HG02884 (cell line): Measurements from ENCODE around the gene FADS2.

Source experiments
- ATAC-seq: cut with Tn5 transposase; IDR thresholded peaks from one replicate; pipeline ENCODE4 v1.9.1; 2021; ENCODE audit warnings: mild to moderate bottlenecking, moderate library complexity; ENCODE audit not compliant: unreplicated experiment

FADS2 gene

GRCh38 chr11:61795876-61796526, 32.1 kb upstream of the FADS2 start:
- no peak for ATAC-seq

DNA sequence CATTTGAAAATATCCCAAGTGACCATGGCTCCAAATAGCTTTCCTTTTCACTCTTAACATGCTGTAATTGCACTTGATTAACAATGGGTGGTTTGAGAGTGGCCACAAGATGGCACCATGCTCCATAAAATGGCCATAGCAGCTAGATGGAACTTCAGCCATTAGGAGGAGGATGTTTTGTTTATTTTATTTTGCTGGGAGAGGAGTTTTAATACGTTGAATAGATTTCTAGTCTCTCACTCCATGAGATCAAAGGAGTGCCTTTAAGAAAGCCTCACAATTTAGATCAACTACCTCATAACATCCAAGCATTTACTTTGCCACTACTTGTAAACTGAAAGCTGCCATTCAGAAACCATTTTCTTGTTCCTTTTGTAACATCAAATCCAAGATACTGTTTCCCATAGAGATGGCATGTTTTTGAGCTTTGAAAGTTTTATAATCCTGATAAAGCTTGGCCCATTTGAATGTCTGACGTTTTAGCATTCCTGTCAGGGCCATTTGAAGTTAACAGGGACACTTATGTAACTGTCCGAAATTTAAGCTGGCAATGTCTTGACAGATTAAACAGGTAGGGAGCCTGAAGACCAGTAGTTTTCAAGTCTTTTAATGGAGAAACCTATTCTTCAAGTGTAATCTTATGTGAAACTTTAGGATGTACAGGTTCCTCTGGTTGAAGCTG, 30.7 kb upstream of the FADS2 start:
- no peak for ATAC-seq

DNA sequence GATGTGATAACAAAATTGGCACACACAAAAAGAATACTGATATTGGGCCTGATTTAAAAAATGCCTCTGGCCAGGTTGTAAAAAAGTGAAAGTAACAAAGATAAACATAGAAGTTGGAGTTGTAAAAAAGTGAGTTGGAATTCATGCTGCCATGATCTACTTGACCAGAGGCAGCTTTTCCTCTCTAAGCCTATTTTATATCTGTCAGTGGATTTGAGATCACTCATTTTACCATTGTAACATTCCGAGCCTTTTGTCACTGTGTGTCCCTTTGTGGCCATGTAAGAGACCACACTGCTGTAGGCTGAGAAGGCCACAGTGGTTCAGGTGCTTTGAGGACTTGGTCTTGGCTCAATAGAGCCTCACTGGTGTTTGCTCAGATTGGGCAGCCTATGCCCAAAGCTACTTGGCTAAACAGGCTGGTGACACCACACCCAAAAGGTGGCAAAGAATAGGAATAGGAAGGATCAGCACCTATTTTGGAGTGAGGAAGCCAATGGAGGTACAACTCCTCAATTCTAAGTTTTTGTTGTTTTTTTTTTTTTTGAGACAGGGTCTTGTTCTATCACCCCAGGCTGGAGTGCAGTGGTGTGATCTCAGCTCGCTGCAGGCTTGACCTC, 28.3 kb upstream of the FADS2 start:
- ATAC-seq: no peak

GRCh38 chr11:61800331-61801281, 27.5 kb upstream of the FADS2 start:
- ATAC-seq: no peak

DNA sequence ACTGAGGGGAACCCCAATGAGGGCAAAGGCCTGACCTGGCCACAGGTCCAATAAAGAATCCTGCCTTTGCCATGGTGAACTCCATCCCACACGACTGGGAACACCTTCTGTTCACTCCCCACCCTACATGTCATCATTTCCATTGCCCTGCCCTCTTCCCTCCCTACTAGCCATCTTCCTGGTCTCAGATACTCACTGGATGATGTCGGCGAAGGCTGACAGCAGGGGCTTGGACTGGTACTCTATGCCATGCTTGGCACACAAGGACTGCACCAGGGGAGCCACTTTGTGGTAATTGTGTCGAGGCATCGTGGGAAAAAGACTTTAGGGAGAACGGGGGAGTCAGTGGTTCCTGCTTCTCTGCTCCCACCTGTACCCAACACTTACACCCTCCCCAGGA, 25.5 kb upstream of the FADS2 start:
- no peak for ATAC-seq

DNA sequence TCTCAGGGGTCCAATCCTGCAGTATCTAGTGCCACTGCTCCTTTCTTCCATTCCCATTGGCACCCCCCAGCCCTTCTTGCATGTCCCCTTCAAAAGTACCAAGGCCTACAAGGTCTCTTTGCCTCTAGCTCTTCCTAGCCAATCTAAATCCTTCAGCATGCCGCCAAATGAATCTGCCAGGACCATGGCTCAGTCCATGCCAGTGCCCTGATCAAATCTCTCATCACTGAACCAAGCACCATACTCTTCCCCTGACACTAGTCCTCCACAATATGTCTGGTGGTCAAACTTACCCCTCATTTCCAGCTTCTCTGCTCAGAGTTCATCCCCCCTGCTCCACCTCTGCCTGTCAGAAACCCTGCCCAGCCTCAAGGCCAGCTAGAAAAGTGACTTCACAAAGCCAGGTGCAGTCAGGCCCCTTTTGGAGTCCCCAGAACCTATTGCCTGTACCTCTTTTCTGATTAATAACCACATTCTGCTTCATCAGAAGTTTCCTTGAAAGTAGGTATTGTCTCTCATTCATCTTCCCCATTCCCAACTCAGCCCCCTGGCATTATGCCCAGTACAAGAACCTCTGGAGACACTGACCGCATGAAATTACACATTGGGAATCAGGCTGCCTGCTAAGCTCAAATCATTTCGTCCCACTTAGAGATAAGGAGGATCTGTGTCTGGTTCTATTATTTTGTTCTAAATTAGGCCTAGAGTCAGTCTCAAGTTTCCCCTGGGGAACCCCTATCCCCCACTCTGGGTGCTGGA, 24.0 kb upstream of the FADS2 start:
- no peak for ATAC-seq

- ATAC-seq: no peak
Observed at GRCh38 chr11:61805146-61805545, 23.0 kb upstream of the FADS2 start.

GRCh38 chr11:61806785-61807184, 21.3 kb upstream of the FADS2 start:
- ATAC-seq: no peak

DNA sequence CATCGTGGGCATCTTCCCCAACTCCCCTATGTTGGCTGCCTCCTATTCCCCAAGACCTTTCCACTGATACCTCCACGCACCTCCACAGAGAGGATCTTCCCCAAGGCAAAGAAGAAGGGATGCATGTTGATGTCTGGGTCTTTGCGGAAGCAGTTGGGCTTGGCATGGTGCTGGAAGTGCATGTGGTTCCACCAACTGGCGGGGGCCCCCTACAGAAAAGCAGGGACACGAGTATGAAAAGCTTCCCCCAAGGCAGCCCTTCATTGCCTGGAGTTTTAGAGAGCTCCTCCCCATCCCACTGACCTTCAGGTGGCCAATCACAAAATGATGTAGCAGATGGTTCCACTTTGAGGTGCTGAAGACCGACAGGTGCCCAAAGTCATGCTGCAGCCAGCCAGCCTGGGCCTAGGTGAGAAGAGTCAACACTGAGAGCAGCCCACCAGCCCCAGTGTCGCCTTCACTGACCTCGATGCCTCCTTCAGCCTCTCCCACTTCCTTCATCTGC, 17.4 kb upstream of the FADS2 start:
- ATAC-seq: no peak

GRCh38 chr11:61811831-61812230, 16.3 kb upstream of the FADS2 start:
- ATAC-seq: no peak

DNA sequence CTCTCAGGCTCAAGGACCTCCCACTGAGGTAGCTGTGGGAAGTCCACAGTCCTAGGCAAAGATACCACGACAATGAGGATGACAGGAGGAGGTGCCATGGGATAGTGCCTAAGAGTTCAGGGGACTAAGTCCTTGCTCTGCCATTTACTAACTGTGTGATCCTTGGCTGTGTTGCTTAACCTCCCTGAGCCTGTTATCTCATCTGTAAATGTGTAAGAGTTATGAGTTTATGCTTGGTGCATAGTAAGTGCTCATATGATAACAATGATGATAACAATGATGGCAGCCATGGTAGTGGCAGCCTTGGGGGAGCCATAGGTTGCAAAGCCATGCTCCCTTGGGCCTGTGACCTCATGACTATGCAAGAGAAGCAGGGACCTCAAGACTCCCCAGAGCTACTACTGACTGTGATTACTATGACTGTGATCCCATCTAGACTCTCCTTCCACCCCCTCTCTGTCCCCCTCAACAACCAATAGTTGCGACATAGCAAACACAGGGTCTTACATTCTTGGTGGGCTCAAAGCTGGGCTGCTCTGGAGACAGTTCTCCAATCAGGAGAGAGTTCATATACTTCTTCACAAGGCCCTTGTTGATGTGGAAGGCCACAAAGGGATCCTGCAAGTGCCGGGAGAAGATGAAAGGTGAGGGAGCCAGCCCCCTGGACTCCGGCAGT, 15.2 kb upstream of the FADS2 start:
- no peak for ATAC-seq

GRCh38 chr11:61814247-61814957, 13.7 kb upstream of the FADS2 start:
- ATAC-seq: no peak

- peak; percentile 52 for ATAC-seq
Observed at GRCh38 chr11:61814958-61815789, 12.9 kb upstream of the FADS2 start.

DNA sequence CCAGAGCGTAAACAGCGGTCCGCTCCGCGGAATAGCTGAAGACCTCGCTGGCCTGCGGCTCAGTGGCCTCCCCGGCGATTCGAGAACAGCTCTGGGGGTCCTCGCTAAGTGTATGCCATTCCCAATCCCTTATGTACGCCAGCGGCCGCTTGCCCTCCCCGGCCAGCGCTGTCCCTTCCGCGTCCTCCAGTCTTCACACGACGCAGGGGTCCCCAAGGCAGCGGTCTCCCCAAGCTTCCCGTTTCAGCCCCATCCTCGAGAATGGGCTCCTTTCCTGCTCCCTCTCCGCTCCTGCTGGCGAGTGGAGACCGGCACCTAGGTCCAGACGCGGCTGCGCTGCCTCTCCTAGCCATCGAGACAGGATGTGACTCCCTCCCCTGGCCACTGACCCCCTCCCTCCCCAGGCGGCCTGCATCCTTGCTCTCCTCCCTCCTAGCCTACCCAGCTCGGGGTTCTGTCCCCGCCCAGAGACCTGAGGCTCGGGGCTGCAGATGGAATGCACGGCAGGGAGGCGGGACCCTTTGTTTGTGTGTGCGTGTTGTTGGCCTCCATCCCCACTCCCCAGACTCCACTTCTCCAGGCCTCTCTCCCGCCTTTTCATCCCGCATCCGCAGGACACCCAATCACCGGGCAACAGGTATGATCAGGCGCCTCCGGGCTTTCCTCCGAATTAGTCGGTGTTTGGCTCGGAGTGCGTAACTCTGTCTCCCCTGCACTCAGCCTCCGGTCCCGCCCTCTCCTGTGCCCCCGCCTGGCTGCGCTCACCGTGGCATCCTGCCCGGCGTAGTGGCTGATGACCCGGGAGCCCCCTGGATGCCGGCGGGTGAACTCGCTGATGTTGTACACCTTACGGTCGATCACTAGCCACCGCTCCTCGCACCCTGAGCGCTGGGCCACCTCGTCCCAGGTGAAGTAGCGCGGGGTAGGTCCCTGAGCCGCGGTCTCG, 12.0 kb upstream of the FADS2 start:
- no peak for ATAC-seq

DNA sequence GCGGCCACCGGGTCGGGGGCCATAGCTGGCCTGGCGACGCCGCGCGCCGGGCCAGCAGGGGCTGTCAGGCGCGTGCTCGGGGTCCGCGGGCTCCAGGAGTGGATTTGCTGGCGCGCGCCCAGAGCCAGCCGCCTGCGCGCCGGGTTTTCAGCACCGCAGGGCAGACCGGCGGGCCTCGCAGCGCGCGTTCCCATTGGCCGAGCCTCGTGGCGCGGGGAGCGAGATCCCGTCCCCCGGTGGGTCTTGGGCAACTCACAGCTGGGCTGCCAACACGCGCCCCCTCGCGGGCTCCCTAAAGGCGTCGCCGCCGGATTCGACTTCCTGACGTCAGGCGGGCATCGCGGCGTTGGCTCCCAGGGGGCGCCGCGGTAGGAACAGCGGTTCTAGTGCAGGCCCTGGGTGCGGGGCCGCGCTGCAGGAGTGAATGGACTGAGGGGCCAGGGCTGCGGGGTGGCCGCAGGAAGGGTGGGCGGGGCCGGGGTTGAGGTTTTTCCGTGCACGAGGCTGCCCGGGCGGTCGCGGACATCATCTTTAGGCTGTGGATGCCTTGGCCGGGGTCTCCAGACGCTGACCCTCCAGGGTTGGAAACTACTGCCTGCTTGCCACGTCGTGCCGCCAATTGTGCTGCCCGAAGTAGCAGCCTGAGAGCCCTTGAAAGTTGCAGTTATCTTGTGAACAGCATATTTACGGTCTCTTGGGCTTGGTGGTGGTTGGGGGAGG, 11.2 kb upstream of the FADS2 start, which contains the start of gene FADS1:
Gene FADS1 (minus strand): TSS at position 268 of the 720 bp plus-strand sequence. CDS start 74 bp downstream, at position 194.
- ATAC-seq: no peak

GRCh38 chr11:61817471-61818202, 10.5 kb upstream of the FADS2 start:
- no peak for ATAC-seq
